ENCODE results near the gene GMDS.

DNA sequence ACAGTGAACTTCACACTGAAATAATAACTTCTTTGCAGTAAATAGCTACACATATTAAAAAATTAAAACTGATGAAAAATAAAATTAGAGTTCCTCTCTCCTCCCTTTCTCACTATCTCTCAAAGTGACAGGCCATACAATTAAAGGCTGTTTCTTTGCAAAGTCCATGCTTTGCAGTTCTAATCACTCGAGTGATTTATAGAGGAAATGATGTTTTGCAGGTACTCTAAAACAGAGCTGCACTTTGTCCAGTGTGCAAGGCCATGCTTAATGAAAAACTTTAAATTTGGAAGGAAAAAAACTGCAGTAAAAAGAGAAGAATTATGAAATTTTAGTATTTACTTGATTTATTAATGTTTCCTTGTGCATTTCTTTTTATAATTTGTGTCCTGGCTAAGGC is 112.5 kb downstream of the GMDS start:
- TF ChIP-seq, protein P1, sequence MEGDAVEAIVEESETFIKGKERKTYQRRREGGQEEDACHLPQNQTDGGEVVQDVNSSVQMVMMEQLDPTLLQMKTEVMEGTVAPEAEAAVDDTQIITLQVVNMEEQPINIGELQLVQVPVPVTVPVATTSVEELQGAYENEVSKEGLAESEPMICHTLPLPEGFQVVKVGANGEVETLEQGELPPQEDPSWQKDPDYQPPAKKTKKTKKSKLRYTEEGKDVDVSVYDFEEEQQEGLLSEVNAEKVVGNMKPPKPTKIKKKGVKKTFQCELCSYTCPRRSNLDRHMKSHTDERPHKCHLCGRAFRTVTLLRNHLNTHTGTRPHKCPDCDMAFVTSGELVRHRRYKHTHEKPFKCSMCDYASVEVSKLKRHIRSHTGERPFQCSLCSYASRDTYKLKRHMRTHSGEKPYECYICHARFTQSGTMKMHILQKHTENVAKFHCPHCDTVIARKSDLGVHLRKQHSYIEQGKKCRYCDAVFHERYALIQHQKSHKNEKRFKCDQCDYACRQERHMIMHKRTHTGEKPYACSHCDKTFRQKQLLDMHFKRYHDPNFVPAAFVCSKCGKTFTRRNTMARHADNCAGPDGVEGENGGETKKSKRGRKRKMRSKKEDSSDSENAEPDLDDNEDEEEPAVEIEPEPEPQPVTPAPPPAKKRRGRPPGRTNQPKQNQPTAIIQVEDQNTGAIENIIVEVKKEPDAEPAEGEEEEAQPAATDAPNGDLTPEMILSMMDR (conservative IDR thresholded peaks at IDR 0.05 in 1 of 2, IDR thresholded peaks at IDR 0.05 in 1 of 2; ENCODE audit: low read depth in 1 of 2, low read length in 2 of 2) = no peak
- TF ChIP-seq EZH2 (IDR thresholded peaks at IDR 0.05; ENCODE audit: low read length, missing control alignments) = no peak

All from fibroblast of lung (primary cell).